HG03139 (cell line): ENCODE data around the gene PRKAR1A.

Source experiments
- ATAC-seq: cut with Tn5 transposase; IDR thresholded peaks from one replicate; pipeline ENCODE4 v1.9.1; 2021; ENCODE audit not compliant: unreplicated experiment

PRKAR1A gene

GRCh38 chr17:68541816-68542215 is 29.6 kb downstream of the PRKAR1A start:
- no peak for ATAC-seq

- ATAC-seq: no peak
Observed at GRCh38 chr17:68542698-68543463, 30.7 kb downstream of the PRKAR1A start.

GRCh38 chr17:68544111-68544915 is 32.1 kb downstream of the PRKAR1A start:
- no peak for ATAC-seq

- ATAC-seq: no peak
Observed at GRCh38 chr17:68556551-68556950, 44.3 kb downstream of the PRKAR1A start.

- ATAC-seq: no peak
Observed at GRCh38 chr17:68559316-68559715, 47.1 kb downstream of the PRKAR1A start.

GRCh38 chr17:68560966-68561720 is 48.9 kb downstream of the PRKAR1A start:
- ATAC-seq: no peak

GRCh38 chr17:68562736-68563135 is 50.5 kb downstream of the PRKAR1A start:
- no peak for ATAC-seq

GRCh38 chr17:68564415-68565111 is 52.3 kb downstream of the PRKAR1A start:
- ATAC-seq: no peak

- no peak for ATAC-seq
Observed at GRCh38 chr17:68565661-68566441, 53.6 kb downstream of the PRKAR1A start.

- ATAC-seq: no peak
Observed at GRCh38 chr17:68566442-68566738, 54.2 kb downstream of the PRKAR1A start.

GRCh38 chr17:68567035-68567434 is 54.8 kb downstream of the PRKAR1A start:
- ATAC-seq: no peak

- no peak for ATAC-seq
Observed at GRCh38 chr17:68567581-68567980, 55.4 kb downstream of the PRKAR1A start.

GRCh38 chr17:68568581-68568980 is 56.4 kb downstream of the PRKAR1A start:
- ATAC-seq: no peak

- no peak for ATAC-seq
Observed at GRCh38 chr17:68569346-68569745, 57.1 kb downstream of the PRKAR1A start.

GRCh38 chr17:68570526-68570925 is 58.3 kb downstream of the PRKAR1A start:
- no peak for ATAC-seq

- ATAC-seq: no peak
Observed at GRCh38 chr17:68572138-68572842, 60.1 kb downstream of the PRKAR1A start.

- ATAC-seq: no peak
Observed at GRCh38 chr17:68573338-68573737, 61.1 kb downstream of the PRKAR1A start.

- no peak for ATAC-seq
Observed at GRCh38 chr17:68576137-68576536, 63.9 kb downstream of the PRKAR1A start.

- ATAC-seq: no peak
Observed at GRCh38 chr17:68576811-68577496, 64.7 kb downstream of the PRKAR1A start.
